DOHH2 (cell line): ENCODE results near the gene SLC16A5.

Experiments used
- CTCF ChIP-seq: fragments of 200-600 bp; sonication (generic); IDR thresholded peaks from one replicate; pipeline ENCODE4 v1.5.1; 2014; ENCODE audit warnings: antibody characterized with exemption, mild to moderate bottlenecking, low read depth, low read length; ENCODE audit not compliant: poor library complexity, severe bottlenecking
- EZH2phosphoT487 ChIP-seq: fragments of 200-600 bp; sonication (generic); IDR thresholded peaks from 2 replicates; pipeline ENCODE4 v1.6.1; 2017; ENCODE audit warnings: borderline replicate concordance, mild to moderate bottlenecking, antibody characterized with exemption, low read length, moderate library complexity, mixed read lengths

DNA sequence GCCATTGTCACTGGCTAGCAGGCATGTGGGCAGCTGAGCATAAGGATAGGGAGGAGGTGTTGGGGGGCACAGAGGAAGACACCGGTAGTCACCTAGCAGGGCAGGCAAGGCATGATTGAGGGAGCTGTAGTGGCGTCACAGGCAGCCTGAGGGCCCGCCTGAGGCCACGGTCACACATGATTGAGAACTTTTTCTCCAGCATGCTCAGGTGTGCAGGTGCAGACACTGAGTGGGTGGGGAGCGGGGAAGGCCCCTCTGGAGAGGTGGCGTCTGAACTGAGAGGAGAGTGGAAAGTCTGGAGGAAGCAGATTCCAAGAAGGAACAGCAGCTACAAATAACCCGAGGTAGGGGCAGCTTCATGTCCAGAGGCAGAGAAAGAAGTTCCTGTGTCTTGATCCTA lies 11.1 kb downstream of the SLC16A5 start:
- TF ChIP-seq CTCF, result no peak
- no peak for TF ChIP-seq EZH2phosphoT487
